ENCODE data around the gene KRT13.

Gene KRT13

DNA sequence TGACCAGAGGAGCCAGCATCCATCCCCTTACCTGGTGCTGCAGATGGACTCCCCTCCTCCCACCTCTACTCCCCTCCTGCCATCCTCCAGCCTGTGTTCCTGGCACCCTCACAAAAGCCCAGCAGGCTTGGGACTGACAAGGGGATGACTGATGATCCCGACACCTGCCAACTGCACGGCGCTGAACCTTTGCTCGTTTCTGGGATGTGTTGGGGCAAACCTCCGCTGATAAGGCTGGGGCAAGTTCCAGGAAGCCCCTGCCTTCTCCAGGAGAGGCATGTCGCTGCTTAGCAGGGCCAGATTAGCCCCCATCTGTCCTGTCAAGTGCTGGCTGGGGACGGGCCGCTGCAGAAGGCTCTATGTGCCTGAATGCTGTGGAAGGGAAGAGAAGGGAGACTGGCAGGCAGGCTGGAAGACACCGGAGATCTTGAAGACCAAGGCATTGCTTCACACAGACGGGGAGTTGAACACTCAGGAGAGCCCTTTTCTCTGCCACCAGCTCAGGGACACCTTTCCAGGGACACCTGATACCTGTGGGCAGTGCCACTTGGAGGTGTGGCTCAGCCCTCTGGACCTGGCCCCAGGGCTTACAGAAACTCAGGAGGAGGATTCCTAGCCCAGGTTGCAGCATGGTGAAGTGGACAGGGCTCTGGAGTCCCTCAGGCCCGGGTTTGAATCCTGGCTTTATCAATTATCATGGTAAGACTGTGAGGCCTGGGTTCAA, 14.3 kb upstream of the KRT13 start:
- no peak for DNase-seq (ENCODE audit: low spot score)

DNA sequence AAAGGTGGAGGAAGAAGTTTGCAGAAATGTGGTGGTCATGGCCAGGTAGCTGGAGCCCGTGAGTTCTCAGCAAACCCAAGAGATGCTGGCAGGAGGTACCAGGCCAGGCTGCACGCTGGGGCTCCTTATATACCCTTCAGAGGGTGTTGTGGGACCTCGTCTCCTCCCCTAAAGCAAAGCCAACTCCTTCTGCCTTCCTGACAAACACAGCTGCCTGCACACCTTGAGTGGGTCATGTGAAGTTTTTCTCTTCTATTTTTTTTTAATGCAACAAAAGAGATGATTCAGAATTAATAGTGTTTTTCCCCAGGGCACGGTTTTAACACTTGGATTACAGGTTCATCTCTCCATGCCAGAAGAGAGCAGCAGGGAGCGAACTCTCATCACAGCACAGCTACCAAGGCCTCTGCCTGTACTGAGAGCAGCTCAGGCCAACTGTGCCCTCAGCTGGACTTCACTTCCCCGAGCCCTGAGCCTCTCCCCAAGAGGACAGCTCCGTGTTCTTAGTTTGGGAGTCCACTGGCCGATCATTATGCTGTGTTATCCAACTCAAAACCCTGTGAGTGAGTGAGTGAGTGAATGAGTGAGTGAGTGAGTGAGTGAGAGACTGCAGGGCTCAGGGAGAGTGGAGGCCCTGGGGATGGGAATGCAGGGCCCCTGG, 13.5 kb upstream of the KRT13 start, which contains the start of gene KRT15:
KRT15 (minus strand) TSS at position 102 of the 661 bp plus-strand sequence; CDS start at position 39, 63 bp downstream.
- no peak for DNase-seq (ENCODE audit: low spot score)

DNA sequence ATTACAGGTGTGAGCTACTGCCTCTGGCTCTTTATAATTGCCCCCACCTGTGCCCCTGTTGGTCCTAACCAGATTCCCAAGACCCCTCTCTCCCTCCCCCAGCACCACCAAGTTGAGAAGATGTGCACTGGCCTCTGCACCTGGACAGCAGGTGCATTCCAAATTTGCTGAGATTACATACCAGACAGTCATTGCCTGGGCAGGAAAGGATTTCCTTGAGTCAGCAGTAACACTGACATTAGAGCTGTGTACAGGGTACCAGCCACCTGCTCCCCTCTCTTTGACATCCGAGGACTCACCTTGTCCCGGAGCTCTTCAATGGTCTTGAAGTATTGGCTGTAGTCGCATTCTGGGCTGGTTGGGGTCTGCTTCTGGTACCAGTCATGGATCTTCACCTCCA, 12.6 kb upstream of the KRT13 start:
- DNase-seq (ENCODE audit: low spot score), result no peak

DNA sequence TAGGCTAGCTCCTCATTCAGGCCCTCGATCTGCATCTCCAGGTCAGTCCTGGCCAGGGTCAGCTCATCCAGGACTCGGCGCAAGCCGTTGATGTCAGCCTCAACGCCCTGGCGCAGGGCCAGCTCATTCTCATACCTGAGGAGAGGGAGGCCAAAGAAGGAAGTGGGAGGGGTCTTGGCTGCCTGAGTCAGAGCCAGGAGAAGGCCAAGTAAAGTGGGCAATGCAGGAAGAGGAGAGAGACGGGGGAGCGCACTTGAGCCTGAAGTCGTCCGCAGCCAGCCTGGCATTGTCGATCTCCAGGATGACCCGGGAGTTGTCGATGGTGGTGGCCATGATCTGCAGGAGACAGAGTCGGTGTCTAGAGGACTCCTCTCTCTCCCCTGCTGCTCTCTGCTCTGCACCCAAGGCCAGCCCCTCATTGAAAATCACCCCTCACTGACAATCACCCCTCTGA, 11.4 kb upstream of the KRT13 start:
- DNase-seq (ENCODE audit: low spot score), result no peak

DNA sequence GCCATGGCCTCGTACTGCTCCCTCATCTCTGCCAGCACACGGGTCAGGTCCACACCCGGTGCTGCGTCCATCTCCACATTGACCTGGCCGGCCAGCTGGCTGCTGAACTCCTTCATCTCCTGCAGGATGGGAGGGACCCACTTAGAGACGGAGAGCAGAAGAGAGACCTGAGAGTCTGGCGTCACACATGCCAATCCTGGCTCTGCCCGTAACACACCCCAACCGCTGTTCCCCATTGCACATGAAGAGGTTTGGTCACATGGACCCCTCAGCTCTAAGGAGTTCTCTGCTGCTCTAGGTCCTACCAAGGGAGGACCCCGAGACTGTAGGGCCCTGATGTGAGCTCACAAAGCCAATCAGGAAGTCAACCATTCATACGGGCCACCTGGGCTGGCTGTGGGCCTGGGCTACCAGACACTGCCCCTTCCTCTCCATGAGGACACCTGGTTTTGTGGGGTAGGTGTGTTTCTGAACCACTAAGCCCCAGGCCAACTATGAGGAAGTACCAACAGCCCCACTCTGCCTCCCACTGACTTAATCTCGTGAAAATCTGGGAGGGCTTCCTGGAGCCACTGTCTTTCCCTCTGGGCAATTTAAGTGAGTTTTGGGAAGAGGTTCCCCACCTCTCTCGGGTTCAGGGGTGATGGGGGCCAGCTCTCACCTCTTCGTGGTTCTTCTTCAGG, 10.9 kb upstream of the KRT13 start:
- DNase-seq (ENCODE audit: low spot score), result no peak

DNA sequence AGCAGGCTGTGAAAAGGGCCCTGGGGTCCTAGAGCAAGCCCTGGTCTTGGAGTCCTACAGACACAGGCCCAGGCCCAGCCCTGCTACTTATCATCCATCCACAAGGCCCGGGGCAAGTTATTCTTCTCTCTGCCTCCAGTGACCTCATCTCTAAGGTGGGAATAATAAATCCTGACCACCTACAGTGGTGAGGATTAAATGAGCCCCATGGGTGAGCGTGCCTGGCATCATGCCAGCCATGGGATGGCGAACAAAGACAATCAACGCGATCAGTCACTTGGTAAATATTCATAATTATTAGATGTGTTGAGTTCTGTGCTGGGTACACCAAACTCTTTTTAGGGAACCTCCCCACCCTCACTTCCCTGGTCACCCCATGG, 7.7 kb upstream of the KRT13 start:
- no peak for DNase-seq (ENCODE audit: low spot score)

DNA sequence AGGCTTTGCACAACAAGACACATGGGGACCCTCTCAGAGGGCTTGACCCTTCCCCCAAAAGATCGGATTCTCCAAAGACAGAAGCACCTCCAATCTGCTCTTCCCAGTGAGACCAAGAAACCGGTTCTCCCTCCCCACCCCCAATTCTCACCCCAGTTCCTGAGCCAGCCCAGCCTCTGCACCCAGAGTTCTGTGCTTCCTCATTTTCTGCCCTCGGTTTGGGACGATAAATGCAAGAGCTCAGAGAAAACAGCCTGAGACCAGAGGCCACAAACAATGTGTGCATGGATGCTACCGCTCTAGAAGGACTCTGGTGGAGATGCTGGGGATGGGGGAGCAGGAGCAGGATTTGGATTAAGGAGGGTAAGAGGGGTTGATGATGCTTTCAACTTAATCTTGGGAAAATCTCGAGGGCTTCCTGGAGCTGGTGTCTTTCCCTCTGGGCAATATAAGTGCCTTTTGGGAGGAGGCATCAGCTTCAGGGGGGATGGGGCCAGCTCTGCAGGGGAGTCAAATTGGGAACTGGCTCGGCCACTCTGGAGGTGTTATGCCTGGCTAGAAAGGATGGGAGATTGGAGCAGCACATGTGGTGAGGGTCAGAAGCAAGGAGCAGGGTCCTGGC, 7.2 kb upstream of the KRT13 start:
- no peak for DNase-seq (ENCODE audit: low spot score)

DNA sequence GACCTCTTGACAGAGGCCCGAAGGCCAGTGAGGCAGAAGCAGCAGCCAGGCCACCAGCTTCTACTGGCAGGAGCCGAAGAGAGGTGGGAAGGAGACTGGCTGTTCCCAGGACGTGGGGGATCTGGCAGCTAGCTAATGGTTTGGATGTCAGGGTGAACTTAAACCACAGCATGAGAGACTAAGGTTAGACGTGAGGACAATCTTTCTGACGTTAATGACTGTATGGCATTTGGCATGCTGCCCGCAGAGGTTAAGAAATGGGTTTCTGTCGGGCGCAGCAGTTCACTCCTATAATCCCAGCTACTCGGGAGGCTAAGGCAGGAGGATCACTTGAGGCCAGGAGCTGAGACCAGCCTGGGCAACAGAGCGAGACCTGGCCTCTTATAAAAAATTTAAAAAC, 6.3 kb upstream of the KRT13 start:
- DNase-seq (ENCODE audit: low spot score), result no peak

DNA sequence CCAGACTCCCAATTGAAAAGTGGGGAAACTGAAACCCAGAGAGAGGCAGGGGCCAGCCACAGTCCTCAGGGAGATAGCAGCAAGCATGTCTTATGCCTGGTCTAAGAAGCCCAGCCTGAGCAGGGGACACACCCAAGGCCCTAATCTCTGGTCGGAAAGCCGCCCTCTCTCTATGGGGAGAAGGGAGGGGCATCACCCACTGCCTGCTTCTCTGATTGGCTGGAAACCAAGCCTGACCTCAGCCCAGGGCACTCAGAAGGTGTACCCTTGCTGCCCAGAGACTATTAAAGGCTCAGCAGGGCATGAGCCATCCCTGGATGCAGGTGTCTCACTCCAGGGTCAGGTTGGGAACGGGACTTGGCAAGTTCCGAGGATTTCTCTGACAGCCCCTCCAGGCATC, 5.7 kb upstream of the KRT13 start:
- no peak for DNase-seq (ENCODE audit: low spot score)

DNA sequence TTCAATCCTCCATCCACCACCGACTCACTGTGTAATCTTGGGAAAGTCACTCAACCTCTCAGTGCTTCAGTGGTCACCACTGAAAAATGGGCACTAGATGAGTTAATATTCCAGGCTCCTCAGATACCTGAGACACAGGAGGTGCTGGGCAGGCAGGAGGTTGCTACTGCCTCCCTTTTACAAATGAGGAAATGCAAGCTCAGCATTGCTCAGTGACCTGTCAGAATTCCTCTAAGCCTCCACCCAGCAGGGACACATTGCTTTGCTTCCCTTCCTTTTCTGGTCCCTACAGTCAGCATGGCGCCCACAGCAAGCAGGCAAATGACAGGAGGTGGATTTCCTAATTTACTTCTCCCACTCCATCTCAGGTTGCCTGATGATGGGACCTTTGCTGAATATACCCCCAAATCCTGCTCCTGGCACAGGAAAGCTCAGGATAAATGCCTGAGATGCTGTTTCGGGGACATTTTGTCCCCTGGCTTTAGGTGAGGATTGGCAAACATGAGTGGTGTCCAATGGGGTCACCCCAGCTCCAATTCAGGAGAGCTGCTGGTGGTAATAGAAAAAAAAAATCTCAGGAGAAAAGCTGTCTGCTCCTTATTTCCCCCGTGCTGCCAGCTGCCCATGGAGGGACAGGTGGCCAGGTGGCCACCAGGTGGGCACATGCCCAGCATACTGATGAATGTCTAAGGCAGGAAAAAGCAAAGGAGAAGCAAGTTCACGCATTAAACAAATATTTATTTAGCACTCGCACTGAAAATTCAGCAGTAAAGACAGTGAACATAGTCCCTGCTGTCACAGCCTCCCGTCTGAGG, 5.0 kb upstream of the KRT13 start:
- no peak for DNase-seq (ENCODE audit: low spot score)

DNA sequence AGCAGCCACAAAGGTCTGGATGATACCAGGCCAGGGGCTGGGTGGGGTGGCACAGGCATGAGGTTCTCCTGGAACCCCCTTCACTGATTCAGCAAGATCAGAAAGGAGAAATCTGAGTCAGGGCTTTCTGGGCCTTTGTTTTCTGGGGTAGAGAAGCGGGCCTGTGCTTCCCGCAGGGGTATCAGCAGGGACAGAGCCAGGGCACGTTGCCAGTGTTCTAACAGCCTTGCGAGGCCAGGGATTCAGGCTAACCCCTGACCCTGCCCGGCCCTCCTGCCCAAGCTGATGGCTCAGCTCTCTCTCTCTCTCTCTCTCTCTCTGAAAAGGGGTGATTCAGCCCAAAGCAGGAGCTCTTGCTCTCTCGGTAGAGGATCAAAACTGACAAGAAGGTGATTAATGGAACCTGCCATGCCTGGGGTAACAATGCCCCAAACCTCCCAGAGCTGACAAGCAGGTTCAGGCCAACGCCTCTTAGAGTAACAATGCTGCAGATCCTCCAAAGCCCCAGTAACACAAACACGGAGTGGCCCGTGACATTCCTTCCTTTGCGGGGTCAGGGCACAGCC, 2.0 kb upstream of the KRT13 start:
- no peak for DNase-seq (ENCODE audit: low spot score)

DNA sequence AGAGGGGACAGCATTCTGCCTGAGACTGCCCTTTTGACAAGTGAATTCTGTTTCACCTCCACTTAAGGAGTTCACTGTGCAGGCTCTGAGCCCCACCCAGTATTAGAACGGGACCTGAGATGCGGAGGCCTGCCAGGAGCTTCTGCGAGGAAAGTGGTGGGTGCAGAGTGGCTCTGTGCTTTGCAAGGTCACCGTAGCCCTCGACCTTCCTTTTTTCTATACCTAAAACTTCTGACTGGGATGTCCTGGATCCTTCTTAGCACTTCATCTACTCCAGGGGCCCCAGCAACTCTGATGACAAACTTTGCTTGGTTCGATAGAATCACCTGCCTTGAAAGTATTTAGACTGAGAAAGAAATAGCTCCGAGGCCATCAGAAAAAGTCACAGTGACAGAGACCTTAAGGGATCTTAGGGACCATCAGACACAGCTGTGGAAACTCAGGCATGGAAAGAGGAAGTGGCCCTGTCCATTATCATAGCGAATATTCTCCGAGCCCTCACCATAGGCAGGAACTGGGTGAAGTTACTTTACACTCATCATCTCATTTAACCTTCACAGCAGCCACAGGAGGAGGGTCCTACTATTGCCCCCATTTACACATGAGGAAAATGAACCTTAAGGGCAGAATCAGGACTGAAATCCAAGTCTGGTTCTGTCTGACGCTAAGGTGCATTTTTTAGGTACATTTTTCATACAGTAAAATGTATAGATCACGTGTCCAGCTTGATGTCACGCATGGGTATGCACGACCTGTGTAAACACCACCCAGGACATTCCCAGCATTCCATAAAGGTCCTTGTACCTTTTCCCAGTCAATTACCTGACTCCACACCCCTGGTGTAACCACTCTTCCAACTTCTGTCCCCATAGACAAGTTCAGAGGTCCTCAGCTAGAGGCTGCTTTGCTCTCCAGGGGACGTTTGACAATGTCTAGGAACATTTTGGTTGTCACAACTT, 676 bp upstream of the KRT13 start:
- no peak for DNase-seq (ENCODE audit: low spot score)

DNA sequence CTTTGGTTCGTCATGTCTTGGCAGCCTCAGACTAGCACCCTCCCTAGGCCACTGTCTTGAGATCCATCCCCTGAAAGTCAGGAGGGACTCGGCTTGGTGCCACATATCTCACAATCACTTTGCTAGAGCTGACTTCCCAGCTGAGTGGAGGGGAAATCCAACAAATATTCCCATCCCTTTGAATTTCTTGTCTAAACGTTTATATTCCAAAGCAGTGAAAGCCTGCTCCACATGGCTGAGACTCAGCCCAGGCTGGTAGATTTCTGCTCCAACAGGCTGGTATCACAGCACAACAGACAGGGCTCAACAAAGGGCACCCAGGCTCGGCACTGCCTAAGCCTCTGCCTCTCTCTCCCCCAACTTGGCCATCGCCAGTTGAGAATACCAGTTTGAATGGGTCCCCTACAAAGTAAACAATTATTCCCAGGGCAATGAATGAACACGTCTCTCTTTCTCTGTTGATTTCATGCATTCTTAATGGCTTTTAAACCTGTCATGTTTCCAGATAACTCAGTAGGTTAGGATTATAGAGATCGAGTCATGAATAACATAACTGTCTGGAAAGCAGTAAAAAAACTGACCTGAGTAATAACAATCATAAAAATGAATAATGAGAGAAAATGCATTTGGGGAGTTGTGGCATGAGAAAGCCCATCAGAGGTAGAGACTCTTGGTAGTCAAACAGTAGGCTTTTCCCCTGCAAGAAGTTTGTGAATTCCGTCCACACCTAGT, 1.0 kb downstream of the KRT13 start:
- no peak for DNase-seq (ENCODE audit: low spot score)

DNA sequence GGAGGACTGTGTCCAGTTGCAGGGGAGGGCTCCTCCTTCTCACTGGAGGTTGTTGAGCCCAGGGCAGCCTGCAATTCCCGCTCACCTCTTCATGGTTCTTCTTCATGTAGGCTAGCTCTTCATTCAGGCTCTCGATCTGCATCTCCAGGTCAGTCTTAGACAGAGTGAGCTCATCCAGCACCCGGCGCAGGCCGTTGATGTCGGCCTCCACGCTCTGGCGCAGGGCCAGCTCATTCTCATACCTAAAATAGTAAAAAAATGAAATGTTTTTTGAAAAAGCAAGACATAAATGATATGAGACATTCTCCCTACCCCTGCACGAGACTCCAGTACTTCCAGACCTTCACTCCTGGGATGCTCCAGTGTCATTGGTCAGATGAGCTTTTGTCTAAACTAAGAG, 2.2 kb downstream of the KRT13 start:
- no peak for DNase-seq (ENCODE audit: low spot score)

DNA sequence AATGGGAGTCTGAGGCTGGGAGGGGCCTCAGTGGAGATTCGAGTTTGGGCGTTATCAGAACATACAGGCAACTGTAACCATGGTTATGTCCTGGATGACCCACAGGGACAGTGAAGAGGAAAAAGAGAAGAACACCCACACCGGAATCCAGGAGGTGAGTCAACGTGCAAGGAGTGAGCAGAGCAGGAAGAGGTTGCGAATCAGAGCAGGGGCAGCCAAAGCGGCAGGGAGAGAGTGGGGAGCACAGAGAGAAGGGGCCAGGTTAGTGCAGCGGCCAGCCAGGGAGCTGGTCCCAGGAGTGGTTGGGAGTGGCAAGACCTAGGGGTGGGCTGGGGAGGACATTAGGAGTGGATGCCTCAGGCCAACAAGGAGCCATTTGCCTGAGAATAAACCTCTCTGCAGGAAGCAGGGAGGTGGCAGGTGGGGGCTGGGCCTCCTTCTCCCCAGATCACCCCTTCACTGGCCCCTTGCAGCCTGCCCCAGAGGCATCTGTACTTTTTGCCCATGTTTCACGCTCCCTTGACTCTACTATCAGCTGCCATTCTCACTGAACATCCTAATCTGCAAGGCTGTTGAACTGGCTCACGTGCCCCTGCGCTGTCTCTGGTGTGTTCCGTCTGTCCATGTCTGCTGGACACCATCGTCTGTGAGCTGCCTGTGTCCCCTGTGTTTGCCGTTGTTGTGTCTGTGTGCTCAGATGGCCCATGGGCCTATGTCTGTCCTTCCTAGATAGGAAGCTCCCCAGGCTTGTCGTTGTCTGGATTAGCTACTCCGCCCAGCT, 5.1 kb downstream of the KRT13 start:
- DNase-seq (ENCODE audit: low spot score), result peak; percentile 64

DNA sequence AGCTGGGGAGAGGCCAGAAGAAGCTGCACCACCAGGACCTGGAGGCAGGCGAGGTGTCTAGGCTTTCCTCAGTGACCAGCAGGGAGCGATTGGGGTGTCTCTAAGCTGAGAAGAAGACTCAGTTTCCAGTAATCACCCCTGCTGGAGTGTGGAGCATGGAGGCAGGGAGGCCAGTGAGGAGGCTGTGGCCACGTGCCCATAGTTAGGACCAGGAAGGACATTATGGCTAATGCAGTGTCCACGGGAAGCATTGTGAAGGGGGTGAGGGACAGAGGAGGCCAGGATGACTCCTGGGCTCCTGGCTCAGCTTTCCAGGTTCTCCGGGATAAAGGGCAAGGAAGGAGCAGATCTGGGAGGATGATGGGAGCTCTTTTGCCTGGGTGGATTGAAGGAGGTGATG, 5.7 kb downstream of the KRT13 start:
- no peak for DNase-seq (ENCODE audit: low spot score)

DNA sequence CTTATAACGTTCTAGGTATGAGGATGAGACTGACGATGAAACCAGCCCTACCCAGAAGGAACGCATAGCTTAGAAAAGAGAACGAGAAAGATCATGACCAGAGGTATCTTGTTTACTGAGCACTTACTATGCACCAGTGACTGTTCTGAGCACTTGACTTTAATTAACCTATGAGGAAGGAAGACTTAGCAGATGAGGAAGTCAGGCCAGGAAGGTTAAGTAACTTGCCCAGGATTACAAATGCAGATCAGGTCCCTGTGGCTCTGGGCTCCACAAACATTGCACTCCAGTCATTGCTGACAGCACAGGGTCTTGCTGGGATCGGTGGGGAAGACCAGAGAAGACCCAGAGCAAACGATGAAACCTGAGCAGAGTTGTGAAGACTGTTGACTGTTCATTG, 7.1 kb downstream of the KRT13 start:
- DNase-seq (ENCODE audit: low spot score), result no peak

DNA sequence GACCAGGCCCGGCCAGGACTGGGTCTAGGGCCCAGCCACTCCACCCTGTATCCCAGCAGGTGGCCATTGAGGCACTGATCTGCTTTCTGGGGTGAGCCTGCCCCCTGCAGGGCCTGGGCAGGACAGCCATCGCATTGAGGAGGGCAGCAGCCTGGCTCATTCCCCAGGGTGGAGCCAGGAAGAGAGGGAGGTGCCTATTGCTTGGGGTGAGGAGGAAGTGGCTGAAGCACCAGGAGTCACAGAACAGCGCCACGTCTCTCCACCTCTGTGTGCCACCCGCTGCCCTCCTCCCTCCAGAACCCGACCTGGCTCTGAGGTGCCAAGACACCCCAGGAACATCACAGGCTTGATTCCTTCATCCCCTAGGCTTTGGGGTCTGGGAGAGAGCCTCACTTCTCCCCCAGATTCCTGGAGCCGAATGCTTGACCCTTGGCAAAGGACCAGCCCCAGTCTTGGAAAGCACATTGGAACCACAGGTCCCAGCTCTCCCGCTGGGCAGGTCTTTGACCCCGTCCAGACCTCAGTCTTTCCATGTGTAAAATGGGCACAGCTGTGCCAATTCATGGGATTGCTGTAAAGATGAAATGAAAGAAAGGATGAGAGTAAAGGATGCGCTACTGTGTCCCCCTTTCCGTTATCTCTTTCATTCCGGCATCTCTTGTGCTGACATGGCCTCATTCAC, 8.5 kb downstream of the KRT13 start:
- DNase-seq (ENCODE audit: low spot score), result peak; percentile 91

Data from AG20443 (cell line).